ENCODE measurements around the gene CKAP2L. TPM values are rescaled to one million over a fixed set of nuclear protein-coding genes. Genes with fewer than 3 reads are reported as not detected.
"Not testable (repeated sequence)": the region's sequence is repeated elsewhere in the genome, so short reads cannot be mapped to it uniquely, and the experiment has no call there.

CKAP2L gene
- total and polyA plus RNA-seq, 2 donors (not counting 3 experiments of a cell fraction or from before 2014, with no cell fraction given), result 3.4 to 30.7 TPM

- intact Hi-C loops (cut with micrococcal nuclease), result no loop called here
- ChIA-PET CTCF (interaction anchor here (1.3 to 1.4 kb wide), 2 partner anchors 24 to 109 kb away, joined by 3 to 4 read pairs; no protein-coding TSS in a partner anchor), POLR2A (no interaction called here)
- Histone ChIP-seq H3K4me2 (ENCODE audit: insufficient read depth, low read length) (no peak overlapping the region), H3K4me1 (ENCODE audit: control insufficient read depth, extremely low read depth, insufficient read depth, low read length) (peaks cover 6% of the 10 kb centered on the region), H3K27ac (ENCODE audit: insufficient read depth, low read depth, low read length) (no peak overlapping the region), H3K9me3 (replicated peaks; ENCODE audit: control insufficient read depth, insufficient read depth, low read length) (no peaks in the 10 kb centered on the region), H2AFZ (ENCODE audit: low read depth, low read length) (no peak overlapping the region), H4K20me1 (replicated peaks; ENCODE audit: control insufficient read depth, extremely low read depth, insufficient read depth, low read length) (no peaks in the 10 kb centered on the region), H3K27me3 (ENCODE audit: control insufficient read depth in 2 of 2, insufficient read depth in 2 of 2, low read length in 2 of 2) (no peaks in the 10 kb centered on the region), H3K79me2 (ENCODE audit: control insufficient read depth, insufficient read depth, low read length) (no peaks in the 10 kb centered on the region), H3K4me3 (replicated peaks in 1 of 3; ENCODE audit: insufficient read depth in 1 of 3, low read depth in 1 of 3, low read length in 3 of 3) (no peak overlapping the region), H3K9me1 (replicated peaks; ENCODE audit: control insufficient read depth, extremely low read depth, insufficient read depth, low read length) (no peaks in the 10 kb centered on the region), H3K9ac (replicated peaks; ENCODE audit: extremely low read depth, insufficient read depth, low read length) (no peak overlapping the region), H3K36me3 (ENCODE audit: control insufficient read depth in 2 of 2, extremely low read depth in 1 of 2, insufficient read depth in 2 of 2, low read length in 2 of 2) (no peaks in the 10 kb centered on the region)
- no TSS peak for BruUV-seq (replicated peaks)
- TF ChIP-seq GATA2 (IDR thresholded peaks at IDR 0.05; ENCODE audit: insufficient read depth, insufficient read length, low read depth, low read length) (no peak), JUN (IDR thresholded peaks at IDR 0.05; ENCODE audit: borderline replicate concordance, insufficient read depth, insufficient read length, low read depth) (no peak), FOS (IDR thresholded peaks at IDR 0.05; ENCODE audit: borderline replicate concordance, insufficient read depth, low read length) (no peak), MYC (IDR thresholded peaks at IDR 0.05; ENCODE audit: low read depth, low read length) (no peak), POLR2A (IDR thresholded peaks at IDR 0.05; ENCODE audit: low read depth, low read length) (no peak), CTCF (IDR thresholded peaks at IDR 0.05; ENCODE audit: extremely low read depth in 1 of 2, insufficient read depth in 1 of 2, low read depth in 1 of 2, low read length in 2 of 2) (no peak), EZH2 (IDR thresholded peaks at IDR 0.05; ENCODE audit: borderline replicate concordance, low read depth, low read length, severe bottlenecking) (no peak), POLR2AphosphoS5 (IDR thresholded peaks at IDR 0.05; ENCODE audit: insufficient read depth, low read depth, low read length) (no peak)
- TF ChIP-seq, protein P1, sequence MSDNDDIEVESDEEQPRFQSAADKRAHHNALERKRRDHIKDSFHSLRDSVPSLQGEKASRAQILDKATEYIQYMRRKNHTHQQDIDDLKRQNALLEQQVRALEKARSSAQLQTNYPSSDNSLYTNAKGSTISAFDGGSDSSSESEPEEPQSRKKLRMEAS (IDR thresholded peaks at IDR 0.05; ENCODE audit: insufficient read depth, insufficient read length), result no peak
- dilution Hi-C loops (cut with MboI; ENCODE audit: extremely low pct_ligation_motif_present, low sequenced_read_pairs), result no loop called here
- DNase-seq (ENCODE audit: low read depth, low spot score), result no peak
- FAIRE-seq, result no peak
Observed at GRCh38 chr2:112708968-112709367, 55.4 kb downstream of the CKAP2L start.

DNA sequence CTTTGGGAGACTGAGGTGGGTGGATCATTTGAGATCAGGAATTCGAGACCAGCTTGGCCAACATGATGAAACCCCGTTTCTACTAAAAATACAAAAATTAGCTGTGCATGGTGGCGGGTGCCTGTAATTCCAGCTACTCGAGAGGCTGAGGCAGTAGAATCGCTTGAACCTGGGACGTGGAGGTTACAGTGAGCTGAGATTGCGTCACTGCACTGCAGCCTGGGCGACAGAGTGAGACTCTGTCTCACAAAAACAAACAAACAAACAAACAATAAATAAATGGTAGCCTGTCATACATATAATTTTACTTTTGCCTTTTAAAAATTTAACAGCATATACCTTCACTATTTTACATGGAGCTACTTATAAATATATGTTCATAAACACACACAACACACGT is 57.5 kb downstream of the CKAP2L start:
- H3K9me3 ChIP-seq (replicated peaks; ENCODE audit: control insufficient read depth, insufficient read depth, low read length); H3K79me2 ChIP-seq (ENCODE audit: control insufficient read depth, insufficient read depth, low read length); FAIRE-seq; H3K27me3 ChIP-seq (ENCODE audit: control insufficient read depth in 2 of 2, insufficient read depth in 2 of 2, low read length in 2 of 2); H2AFZ ChIP-seq (ENCODE audit: low read depth, low read length); dilution Hi-C loops (cut with MboI; ENCODE audit: extremely low pct_ligation_motif_present, low sequenced_read_pairs); H3K9ac ChIP-seq (replicated peaks; ENCODE audit: extremely low read depth, insufficient read depth, low read length); H3K4me1 ChIP-seq (ENCODE audit: control insufficient read depth, extremely low read depth, insufficient read depth, low read length); H4K20me1 ChIP-seq (replicated peaks; ENCODE audit: control insufficient read depth, extremely low read depth, insufficient read depth, low read length); BruUV-seq (replicated peaks); DNase-seq (ENCODE audit: low read depth, low spot score); H3K4me3 ChIP-seq (replicated peaks in 1 of 3; ENCODE audit: insufficient read depth in 1 of 3, low read depth in 1 of 3, low read length in 3 of 3); intact Hi-C loops (cut with micrococcal nuclease); H3K4me2 ChIP-seq (ENCODE audit: insufficient read depth, low read length); H3K9me1 ChIP-seq (replicated peaks; ENCODE audit: control insufficient read depth, extremely low read depth, insufficient read depth, low read length); H3K36me3 ChIP-seq (ENCODE audit: control insufficient read depth in 2 of 2, extremely low read depth in 1 of 2, insufficient read depth in 2 of 2, low read length in 2 of 2); POLR2A ChIA-PET; H3K27ac ChIP-seq (ENCODE audit: insufficient read depth, low read depth, low read length): not testable (repeated sequence)
- CTCF ChIA-PET, result interaction anchor here (0.5 to 3.3 kb wide), 9 partner anchors 10 to 107 kb away, joined by 3 to 16 read pairs (median 4); no protein-coding TSS in a partner anchor

All from endothelial cell of umbilical vein (primary cell).